PC-9 (cell line): ENCODE results near the gene SULT4A1. TPM values are rescaled to one million over a fixed set of nuclear protein-coding genes. Genes with fewer than 3 reads are reported as not detected.

Source experiments
- BruUV-seq: library from RNA; stranded (reverse); fragments of 400-500 nt; replicated peaks from 2 replicates; lab custom pipeline; 2021; lab: Mats Ljungman, UMichigan
- CTCF ChIA-PET: fragments of 300-600 bp; sonication (Branson Sonifier 250); formaldehyde crosslinking; loops from one replicate; lab custom pipeline; 2022; ENCODE audit warnings: antibody characterized with exemption; lab: Charles Lee
- POLR2A ChIA-PET: fragments of 300-600 bp; sonication (Branson Sonifier 250); formaldehyde crosslinking; loops from one replicate; lab custom pipeline; 2022; ENCODE audit warnings: antibody characterized with exemption; ENCODE audit not compliant: unreplicated experiment; lab: Charles Lee
- DNase-seq, 2 experiments: peaks; one replicate each; pipeline versions ENCODE4 v3.0.0 to v3.0.0-alpha.2; 2015 to 2022; ENCODE audit warnings: mixed read lengths in 1 of 2
- H2AFZ ChIP-seq: fragments of 200-600 bp; sonication (generic); 2 replicates; pipeline ENCODE4 v1.8.1; 2017; ENCODE audit warnings: antibody characterized with exemption
- H3F3A ChIP-seq: fragments of 200-600 bp; sonication (generic); 2 replicates; pipeline ENCODE4 v1.8.1; 2017; ENCODE audit warnings: antibody characterized with exemption, mild to moderate bottlenecking, low read depth; ENCODE audit not compliant: insufficient read depth
- H3K27ac ChIP-seq: fragments of 200-600 bp; sonication (generic); 2 replicates; pipeline ENCODE4 v1.6.1; 2016; ENCODE audit warnings: mixed run types
- H3K27me3 ChIP-seq: fragments of 200-600 bp; sonication (generic); 2 replicates; pipeline ENCODE4 v1.6.1; 2016; ENCODE audit warnings: low read depth, mixed run types; ENCODE audit not compliant: insufficient read depth
- H3K36me3 ChIP-seq: fragments of 200-600 bp; sonication (generic); 2 replicates; pipeline ENCODE4 v1.6.1; 2016; ENCODE audit warnings: low read depth, mixed run types
- H3K4me1 ChIP-seq: fragments of 200-600 bp; sonication (generic); replicated peaks from 2 replicates; pipeline ENCODE4 v1.6.1; 2016; ENCODE audit warnings: mixed run types; ENCODE audit not compliant: insufficient read depth
- H3K4me2 ChIP-seq: fragments of 200-600 bp; sonication (generic); 2 replicates; pipeline ENCODE4 v1.6.1; 2017; ENCODE audit warnings: mixed run types
- H3K4me3 ChIP-seq: fragments of 200-600 bp; sonication (generic); 2 replicates; pipeline ENCODE4 v1.6.1; 2016; ENCODE audit warnings: mixed run types
- H3K79me2 ChIP-seq: fragments of 200-600 bp; sonication (generic); 2 replicates; pipeline ENCODE4 v1.6.1; 2017; ENCODE audit warnings: low read depth, mixed run types
- H3K9me2 ChIP-seq: fragments of 200-600 bp; sonication (generic); 2 replicates; pipeline ENCODE4 v1.8.1; 2017; ENCODE audit warnings: mild to moderate bottlenecking; ENCODE audit not compliant: insufficient read depth
- H3K9me3 ChIP-seq: fragments of 200-600 bp; sonication (generic); 2 replicates; pipeline ENCODE4 v1.8.1; 2016; ENCODE audit warnings: low read depth; ENCODE audit not compliant: insufficient read depth
- H4K20me1 ChIP-seq: fragments of 200-600 bp; sonication (generic); 2 replicates; pipeline ENCODE4 v1.8.1; 2017; ENCODE audit not compliant: insufficient read depth
- CTCF ChIP-seq: fragments of 200-600 bp; sonication (generic); conservative IDR thresholded peaks from 2 replicates; pipeline ENCODE4 v1.6.1; 2017; ENCODE audit warnings: mixed run types, antibody characterized with exemption, mild to moderate bottlenecking, moderate library complexity
- EZH2 ChIP-seq: fragments of 200-600 bp; sonication (generic); IDR thresholded peaks from 2 replicates; pipeline ENCODE4 v1.8.0; 2017; ENCODE audit warnings: antibody characterized with exemption, low read depth
- intact Hi-C: fragments of 100-400 bp; cut with micrococcal nuclease; formaldehyde crosslinking; loops from one replicate; pipeline ENCODE4 v1.10.0; 2022; ENCODE audit not compliant: unreplicated experiment
- total RNA-seq: library from RNA; stranded (reverse); gene quantifications from 2 replicates; pipeline ENCODE4 v1.2.3, GENCODE V29; 2021

SULT4A1 gene
- total RNA-seq, 1 experiment from 2014 or later = 3.4 TPM

GRCh38 chr22:43901976-43902643 is 39.8 kb upstream of the SULT4A1 start:
- intact Hi-C loops = loop anchor here (2.0 kb wide), 1 partner anchor 19 kb away; no protein-coding TSS in a partner anchor
- Histone ChIP-seq H3K9me3 (no peaks in the 10 kb centered on the region), H3K36me3 (no peaks in the 10 kb centered on the region), H3K9me2 (no peaks in the 10 kb centered on the region), H3K4me1 (peaks cover 55% of the 10 kb centered on the region), H3F3A (peaks cover 36% of the 10 kb centered on the region), H3K4me2 (peak overlapping the region; percentile 67), H3K27ac (peak overlapping the region; percentile 79), H3K4me3 (no peak overlapping the region), H3K27me3 (no peaks in the 10 kb centered on the region), H2AFZ (no peak overlapping the region), H4K20me1 (no peaks in the 10 kb centered on the region), H3K79me2 (no peaks in the 10 kb centered on the region)
- POLR2A ChIA-PET = no interaction called here
- CTCF ChIA-PET = interaction anchor here (0.5 kb wide), 1 partner anchor 715 kb away, joined by 6 read pairs; no protein-coding TSS in a partner anchor
- DNase-seq = peak; percentile 56 to 93
- no TSS peak for BruUV-seq
- TF ChIP-seq EZH2 (no peak), CTCF (no peak)

- CTCF ChIA-PET = no interaction called here
- Histone ChIP-seq H4K20me1 (no peaks in the 10 kb centered on the region), H2AFZ (no peak overlapping the region), H3K4me2 (no peak overlapping the region), H3K27me3 (no peaks in the 10 kb centered on the region), H3F3A (peaks cover 39% of the 10 kb centered on the region), H3K9me2 (no peaks in the 10 kb centered on the region), H3K27ac (no peak overlapping the region), H3K4me1 (peaks cover 61% of the 10 kb centered on the region), H3K36me3 (no peaks in the 10 kb centered on the region), H3K9me3 (no peaks in the 10 kb centered on the region), H3K79me2 (no peaks in the 10 kb centered on the region), H3K4me3 (no peak overlapping the region)
- no peak for DNase-seq
- no TSS peak for BruUV-seq
- POLR2A ChIA-PET = no interaction called here
- no peak for TF ChIP-seq CTCF
- TF ChIP-seq EZH2 = no peak
- intact Hi-C loops = no loop called here
Observed at GRCh38 chr22:43900206-43900605, 37.9 kb upstream of the SULT4A1 start.

- peak overlapping the region; percentile 44 for H3K27ac ChIP-seq
Observed at GRCh38 chr22:43897751-43898261, 35.5 kb upstream of the SULT4A1 start.

More at GRCh38 chr22:43897751-43898261, 35.5 kb upstream of the SULT4A1 start:
- POLR2A ChIA-PET = no interaction called here
- no peak overlapping the region for H3K4me3 ChIP-seq
- no peaks in the 10 kb centered on the region for H4K20me1 ChIP-seq
- no peaks in the 10 kb centered on the region for H3K9me3 ChIP-seq
- H3K4me2 ChIP-seq = peak overlapping the region; percentile 59
- peaks cover 52% of the 10 kb centered on the region for H3K4me1 ChIP-seq
- no peaks in the 10 kb centered on the region for H3K27me3 ChIP-seq
- CTCF ChIA-PET = no interaction called here
- no TSS peak for BruUV-seq
- TF ChIP-seq CTCF (no peak), EZH2 (no peak)
- intact Hi-C loops = no loop called here
- H2AFZ ChIP-seq = 0 out of 2 replicates have a peak overlapping the region, but pooled peaks have one; percentile 30
- no peaks in the 10 kb centered on the region for H3K36me3 ChIP-seq
- no peaks in the 10 kb centered on the region for H3K79me2 ChIP-seq
- H3K9me2 ChIP-seq = no peaks in the 10 kb centered on the region
- DNase-seq = peak; percentile 64 to 79
- peaks cover 35% of the 10 kb centered on the region for H3F3A ChIP-seq
